ENCODE measurements around the gene FLNC.

DNA sequence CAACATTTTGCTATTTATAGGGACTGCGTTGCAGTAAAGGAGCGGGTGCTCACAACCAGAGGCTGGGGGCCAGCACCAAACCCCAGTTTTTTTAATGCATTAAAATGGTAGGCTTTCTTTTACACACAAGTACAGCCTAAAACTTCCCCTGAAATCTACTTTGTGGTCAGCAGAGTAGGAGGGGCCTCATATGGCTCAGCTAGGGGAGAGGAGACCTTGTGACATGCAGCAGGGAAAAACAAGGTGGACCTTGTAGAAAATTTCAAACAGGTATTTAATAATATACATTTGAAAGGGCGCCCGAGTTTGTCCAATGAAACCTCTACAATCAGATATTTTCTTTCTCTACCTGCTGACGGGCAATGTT is 37.0 kb upstream of the FLNC start:
- TF ChIP-seq, protein P1, sequence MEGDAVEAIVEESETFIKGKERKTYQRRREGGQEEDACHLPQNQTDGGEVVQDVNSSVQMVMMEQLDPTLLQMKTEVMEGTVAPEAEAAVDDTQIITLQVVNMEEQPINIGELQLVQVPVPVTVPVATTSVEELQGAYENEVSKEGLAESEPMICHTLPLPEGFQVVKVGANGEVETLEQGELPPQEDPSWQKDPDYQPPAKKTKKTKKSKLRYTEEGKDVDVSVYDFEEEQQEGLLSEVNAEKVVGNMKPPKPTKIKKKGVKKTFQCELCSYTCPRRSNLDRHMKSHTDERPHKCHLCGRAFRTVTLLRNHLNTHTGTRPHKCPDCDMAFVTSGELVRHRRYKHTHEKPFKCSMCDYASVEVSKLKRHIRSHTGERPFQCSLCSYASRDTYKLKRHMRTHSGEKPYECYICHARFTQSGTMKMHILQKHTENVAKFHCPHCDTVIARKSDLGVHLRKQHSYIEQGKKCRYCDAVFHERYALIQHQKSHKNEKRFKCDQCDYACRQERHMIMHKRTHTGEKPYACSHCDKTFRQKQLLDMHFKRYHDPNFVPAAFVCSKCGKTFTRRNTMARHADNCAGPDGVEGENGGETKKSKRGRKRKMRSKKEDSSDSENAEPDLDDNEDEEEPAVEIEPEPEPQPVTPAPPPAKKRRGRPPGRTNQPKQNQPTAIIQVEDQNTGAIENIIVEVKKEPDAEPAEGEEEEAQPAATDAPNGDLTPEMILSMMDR (IDR thresholded peaks at IDR 0.05) = no peak
- TF ChIP-seq POLR2A (IDR thresholded peaks at IDR 0.05) = no peak

Measured in heart left ventricle (tissue), 13 donors.